MCF 10A (cell line): ENCODE measurements around the gene HLX. TPM values are rescaled to one million over a fixed set of nuclear protein-coding genes. Genes with fewer than 3 reads are reported as not detected.

ENCODE experiments used
- BruUV-seq: library from RNA; stranded (reverse); fragments of 400-500 nt; replicated peaks from 2 replicates; lab custom pipeline; 2021; lab: Mats Ljungman, UMichigan
- CTCF ChIA-PET: fragments of 300-600 bp; sonication (Branson Sonifier 250); formaldehyde crosslinking; extraction: SDS; loops from one replicate; lab custom pipeline; 2021; ENCODE audit warnings: antibody characterized with exemption, inconsistent platforms; lab: Yijun Ruan, JAX
- POLR2A ChIA-PET: fragments of 300-600, 350-650 bp; sonication (Branson Sonifier 250); formaldehyde crosslinking; extraction: SDS; loops from one replicate; lab custom pipeline; 2020; ENCODE audit warnings: antibody characterized with exemption, inconsistent platforms; lab: Yijun Ruan, JAX
- DNase-seq: peaks from one replicate; pipeline ENCODE4 v3.0.0-alpha.2; 2018; ENCODE audit not compliant: unreplicated experiment
- H3K27ac Mint-ChIP-seq: one replicate; pipeline ENCODE4 v1.8.0; 2022; ENCODE audit warnings: mild to moderate bottlenecking, low read depth, mixed read lengths; ENCODE audit not compliant: unreplicated experiment
- H3K27me3 Mint-ChIP-seq: one replicate; pipeline ENCODE4 v1.8.0; 2022; ENCODE audit warnings: mixed read lengths; ENCODE audit not compliant: insufficient read depth, unreplicated experiment
- H3K36me3 Mint-ChIP-seq: one replicate; pipeline ENCODE4 v1.8.0; 2022; ENCODE audit warnings: mild to moderate bottlenecking, moderate library complexity, mixed read lengths; ENCODE audit not compliant: insufficient read depth, unreplicated experiment
- H3K4me1 Mint-ChIP-seq: one replicate; pipeline ENCODE4 v1.8.0; 2022; ENCODE audit warnings: mixed read lengths; ENCODE audit not compliant: insufficient read depth, unreplicated experiment
- H3K4me3 Mint-ChIP-seq: one replicate; pipeline ENCODE4 v1.8.0; 2022; ENCODE audit warnings: mild to moderate bottlenecking, moderate library complexity, mixed read lengths; ENCODE audit not compliant: unreplicated experiment
- H3K9me3 Mint-ChIP-seq: one replicate; pipeline ENCODE4 v1.8.0; 2022; ENCODE audit warnings: mixed read lengths; ENCODE audit not compliant: unreplicated experiment
- CTCF ChIP-seq: fragments of 200-600 bp; IDR thresholded peaks from one replicate; pipeline ENCODE4 v1.8.0; 2022; ENCODE audit warnings: antibody characterized with exemption, mild to moderate bottlenecking; ENCODE audit not compliant: unreplicated experiment
- intact Hi-C: fragments of 100-400 bp; cut with micrococcal nuclease; formaldehyde crosslinking; loops from 2 replicates; pipeline ENCODE4 v1.14.1; 2022
- total RNA-seq: library from RNA; stranded (reverse); gene quantifications from 2 replicates; pipeline ENCODE4 v1.2.3, GENCODE V29; 2022

Gene HLX
- total RNA-seq, 1 experiment from 2014 or later = 2.3 TPM

GRCh38 chr1:220895412-220895946, 16.2 kb downstream of the HLX start:
- BruUV-seq = no TSS peak
- no peak overlapping the region for H3K27ac Mint-ChIP-seq
- no peaks in the 10 kb centered on the region for H3K36me3 Mint-ChIP-seq
- H3K9me3 Mint-ChIP-seq = no peaks in the 10 kb centered on the region
- no peak for DNase-seq
- no peaks in the 10 kb centered on the region for H3K27me3 Mint-ChIP-seq
- CTCF ChIA-PET = interaction anchor here (0.8 to 1.2 kb wide), 4 partner anchors 9 to 308 kb away, joined by 3 to 5 read pairs (median 4); no protein-coding TSS in a partner anchor
- no peaks in the 10 kb centered on the region for H3K4me1 Mint-ChIP-seq
- no peak for TF ChIP-seq CTCF
- intact Hi-C loops = no loop called here
- no peak overlapping the region for H3K4me3 Mint-ChIP-seq
- POLR2A ChIA-PET = interaction anchor here (1.3 kb wide), 1 partner anchor 10 kb away, joined by 5 read pairs; no protein-coding TSS in a partner anchor

GRCh38 chr1:220896092-220896491, 16.8 kb downstream of the HLX start:
- intact Hi-C loops = no loop called here
- H3K9me3 Mint-ChIP-seq = no peaks in the 10 kb centered on the region
- no peak for TF ChIP-seq CTCF
- no peaks in the 10 kb centered on the region for H3K27me3 Mint-ChIP-seq
- ChIA-PET CTCF (no interaction called here), POLR2A (no interaction called here)
- no peak for DNase-seq
- H3K36me3 Mint-ChIP-seq = no peaks in the 10 kb centered on the region
- H3K27ac Mint-ChIP-seq = no peak overlapping the region
- H3K4me1 Mint-ChIP-seq = no peaks in the 10 kb centered on the region
- no TSS peak for BruUV-seq
- no peak overlapping the region for H3K4me3 Mint-ChIP-seq

GRCh38 chr1:220900842-220901241, 21.6 kb downstream of the HLX start:
- Mint-ChIP-seq H3K27me3 (no peaks in the 10 kb centered on the region), H3K4me3 (no peak overlapping the region), H3K36me3 (no peaks in the 10 kb centered on the region), H3K9me3 (no peaks in the 10 kb centered on the region), H3K27ac (no peak overlapping the region), H3K4me1 (peaks cover 9% of the 10 kb centered on the region)
- no peak for DNase-seq
- ChIA-PET CTCF (interaction anchor here (1.4 to 1.7 kb wide), 2 partner anchors 27 to 303 kb away, joined by 4 read pairs; no protein-coding TSS in a partner anchor), POLR2A (interaction anchor here (1.0 to 1.1 kb wide), 2 partner anchors 12 to 25 kb away, joined by 3 read pairs; no protein-coding TSS in a partner anchor)
- intact Hi-C loops = no loop called here
- BruUV-seq = no TSS peak
- no peak for TF ChIP-seq CTCF

GRCh38 chr1:220901881-220902280, 22.6 kb downstream of the HLX start:
- DNase-seq = no peak
- no TSS peak for BruUV-seq
- Mint-ChIP-seq H3K4me1 (peaks cover 19% of the 10 kb centered on the region), H3K27ac (no peak overlapping the region), H3K36me3 (no peaks in the 10 kb centered on the region), H3K9me3 (no peaks in the 10 kb centered on the region), H3K4me3 (no peak overlapping the region), H3K27me3 (no peaks in the 10 kb centered on the region)
- no peak for TF ChIP-seq CTCF
- CTCF ChIA-PET = interaction anchor here (0.5 to 1.4 kb wide), 3 partner anchors 95 to 584 kb away, joined by 3 to 5 read pairs (median 4); no protein-coding TSS in a partner anchor
- intact Hi-C loops = no loop called here
- POLR2A ChIA-PET = interaction anchor here (1.1 kb wide), 1 partner anchor 24 kb away, joined by 3 read pairs; no protein-coding TSS in a partner anchor
